Gastroesophageal sphincter (tissue), 3 donors: Measurements from ENCODE around the gene HDAC4.

Experiments
- EP300 ChIP-seq: sonication (generic); formaldehyde crosslinking; IDR thresholded peaks from one replicate; pipeline ENCODE4 v1.6.1; 2017; ENCODE audit warnings: antibody characterized with exemption, mild to moderate bottlenecking
- POLR2A ChIP-seq, 2 donors: fragments of 450-650 bp; IDR thresholded peaks; one replicate each; pipeline ENCODE4 v1.6.1; 2017; ENCODE audit warnings: antibody characterized with exemption in 2 of 2, mild to moderate bottlenecking in 2 of 2, moderate library complexity in 1 of 2
- POLR2AphosphoS5 ChIP-seq: sonication (generic); formaldehyde crosslinking; IDR thresholded peaks from one replicate; pipeline ENCODE4 v1.6.1; 2017; ENCODE audit warnings: antibody characterized with exemption
- TF ChIP-seq, protein P1 (sequence below), 4 experiments: fragments of 200-600 bp in 2 of 4; fragments of 450-650 bp in 2 of 4; sonication (generic) in 1 of 4; IDR thresholded peaks; one replicate each; pipeline ENCODE4 v1.5.1; 2017 to 2019; ENCODE audit warnings: antibody characterized with exemption in 4 of 4, mild to moderate bottlenecking in 2 of 4, moderate library complexity in 2 of 4

GRCh38 chr2:239133945-239134570, 266.8 kb downstream of the HDAC4 start:
- TF ChIP-seq, protein P1, sequence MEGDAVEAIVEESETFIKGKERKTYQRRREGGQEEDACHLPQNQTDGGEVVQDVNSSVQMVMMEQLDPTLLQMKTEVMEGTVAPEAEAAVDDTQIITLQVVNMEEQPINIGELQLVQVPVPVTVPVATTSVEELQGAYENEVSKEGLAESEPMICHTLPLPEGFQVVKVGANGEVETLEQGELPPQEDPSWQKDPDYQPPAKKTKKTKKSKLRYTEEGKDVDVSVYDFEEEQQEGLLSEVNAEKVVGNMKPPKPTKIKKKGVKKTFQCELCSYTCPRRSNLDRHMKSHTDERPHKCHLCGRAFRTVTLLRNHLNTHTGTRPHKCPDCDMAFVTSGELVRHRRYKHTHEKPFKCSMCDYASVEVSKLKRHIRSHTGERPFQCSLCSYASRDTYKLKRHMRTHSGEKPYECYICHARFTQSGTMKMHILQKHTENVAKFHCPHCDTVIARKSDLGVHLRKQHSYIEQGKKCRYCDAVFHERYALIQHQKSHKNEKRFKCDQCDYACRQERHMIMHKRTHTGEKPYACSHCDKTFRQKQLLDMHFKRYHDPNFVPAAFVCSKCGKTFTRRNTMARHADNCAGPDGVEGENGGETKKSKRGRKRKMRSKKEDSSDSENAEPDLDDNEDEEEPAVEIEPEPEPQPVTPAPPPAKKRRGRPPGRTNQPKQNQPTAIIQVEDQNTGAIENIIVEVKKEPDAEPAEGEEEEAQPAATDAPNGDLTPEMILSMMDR (IDR thresholded peaks at IDR 0.05), result no peak
- TF ChIP-seq POLR2A (IDR thresholded peaks at IDR 0.05), result no peak
- no peak for TF ChIP-seq POLR2AphosphoS5
- TF ChIP-seq EP300, result no peak
